ENCODE results near the gene KCNN3.
A peak's percentile ranks its signal among the peaks of the same experiment; 100 is the strongest.

DNA sequence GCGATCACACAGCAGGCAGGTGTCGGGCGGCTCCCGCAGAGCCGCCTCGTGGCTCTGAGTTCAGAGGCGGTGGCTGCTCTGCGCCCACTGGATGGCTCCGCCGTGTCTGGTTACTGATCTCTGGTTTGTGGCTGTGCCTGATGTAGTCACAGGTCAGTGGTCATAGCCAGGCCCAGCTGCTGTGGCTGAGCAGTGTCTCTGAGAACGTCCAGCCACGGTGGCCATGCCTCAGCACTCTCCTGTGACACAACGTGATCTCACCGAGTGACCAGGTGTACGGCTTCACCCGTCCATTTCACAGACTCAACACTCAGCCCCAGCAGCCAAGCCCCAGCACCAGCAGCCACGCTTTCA lies 61.2 kb downstream of the KCNN3 start:
- TF ChIP-seq, protein P1, sequence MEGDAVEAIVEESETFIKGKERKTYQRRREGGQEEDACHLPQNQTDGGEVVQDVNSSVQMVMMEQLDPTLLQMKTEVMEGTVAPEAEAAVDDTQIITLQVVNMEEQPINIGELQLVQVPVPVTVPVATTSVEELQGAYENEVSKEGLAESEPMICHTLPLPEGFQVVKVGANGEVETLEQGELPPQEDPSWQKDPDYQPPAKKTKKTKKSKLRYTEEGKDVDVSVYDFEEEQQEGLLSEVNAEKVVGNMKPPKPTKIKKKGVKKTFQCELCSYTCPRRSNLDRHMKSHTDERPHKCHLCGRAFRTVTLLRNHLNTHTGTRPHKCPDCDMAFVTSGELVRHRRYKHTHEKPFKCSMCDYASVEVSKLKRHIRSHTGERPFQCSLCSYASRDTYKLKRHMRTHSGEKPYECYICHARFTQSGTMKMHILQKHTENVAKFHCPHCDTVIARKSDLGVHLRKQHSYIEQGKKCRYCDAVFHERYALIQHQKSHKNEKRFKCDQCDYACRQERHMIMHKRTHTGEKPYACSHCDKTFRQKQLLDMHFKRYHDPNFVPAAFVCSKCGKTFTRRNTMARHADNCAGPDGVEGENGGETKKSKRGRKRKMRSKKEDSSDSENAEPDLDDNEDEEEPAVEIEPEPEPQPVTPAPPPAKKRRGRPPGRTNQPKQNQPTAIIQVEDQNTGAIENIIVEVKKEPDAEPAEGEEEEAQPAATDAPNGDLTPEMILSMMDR (IDR thresholded peaks at IDR 0.05 in 4 of 5, conservative IDR thresholded peaks at IDR 0.05 in 1 of 5) = no peak
- peak; percentile 69 to 83 for TF ChIP-seq POLR2A (IDR thresholded peaks at IDR 0.05)
